ENCODE measurements around the gene SEPTIN7. TPM values are rescaled to one million over a fixed set of nuclear protein-coding genes. Genes with fewer than 3 reads are reported as not detected.
A peak's percentile ranks its signal among the peaks of the same experiment; 100 is the strongest.

Gene SEPTIN7
- total RNA-seq, 1 experiment from 2014 or later: 121 TPM

DNA sequence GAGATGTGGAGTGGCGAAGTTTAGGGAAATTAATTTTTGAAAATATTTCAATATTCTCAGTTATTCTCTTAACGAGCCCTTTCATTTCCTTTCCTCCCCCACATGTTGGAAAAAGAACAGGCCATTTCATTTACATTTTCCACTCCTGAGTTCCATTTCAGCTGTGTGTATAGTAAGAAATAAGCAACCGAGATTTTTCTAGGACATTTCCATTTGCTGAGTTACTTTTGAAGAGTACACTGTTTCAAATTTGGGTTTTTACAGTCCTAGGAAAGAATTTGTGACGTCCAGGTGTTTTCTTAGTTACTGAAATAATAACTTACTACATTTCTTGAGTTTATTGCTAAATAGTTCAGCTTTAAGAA, 1.2 kb downstream of the SEPTIN7 start:
- Histone ChIP-seq H3K4me3 (ENCODE audit: low read length) (peak overlapping the region; percentile 80), H3K4me1 (ENCODE audit: insufficient read depth, low read length) (peaks cover 20% of the 10 kb centered on the region), H3K79me2 (ENCODE audit: low read length) (peaks cover 66% of the 10 kb centered on the region), H4K20me1 (ENCODE audit: low read length) (peaks cover 34% of the 10 kb centered on the region), H3K9me2 (replicated peaks; ENCODE audit: low read length) (no peaks in the 10 kb centered on the region), H2AFZ (ENCODE audit: low read length) (peak overlapping the region; percentile 86), H3K27ac (ENCODE audit: low read length) (no peak overlapping the region; the same call in 1 of the 2 replicates), H3K9ac (ENCODE audit: low read length) (peak overlapping the region; percentile 95), H3K4me2 (ENCODE audit: low read length) (peak overlapping the region; percentile 97), H3K27me3 (ENCODE audit: low read length) (no peaks in the 10 kb centered on the region), H3F3A (ENCODE audit: low read length, unreplicated experiment) (no peaks in the 10 kb centered on the region), H3K9me3 (ENCODE audit: low read length) (no peaks in the 10 kb centered on the region), H3K36me3 (ENCODE audit: low read depth, low read length) (no peaks in the 10 kb centered on the region)
- ATAC-seq: no peak
- intact Hi-C loops (cut with micrococcal nuclease): loop anchor here (1.0 kb wide), 1 partner anchor 104 kb away; no protein-coding TSS in a partner anchor
- TF ChIP-seq EZH2 (IDR thresholded peaks at IDR 0.05; ENCODE audit: low read length, unreplicated experiment) (no peak), EZH2phosphoT487 (IDR thresholded peaks at IDR 0.05; ENCODE audit: borderline replicate concordance, low read length) (no peak)
- TF ChIP-seq, protein P1, sequence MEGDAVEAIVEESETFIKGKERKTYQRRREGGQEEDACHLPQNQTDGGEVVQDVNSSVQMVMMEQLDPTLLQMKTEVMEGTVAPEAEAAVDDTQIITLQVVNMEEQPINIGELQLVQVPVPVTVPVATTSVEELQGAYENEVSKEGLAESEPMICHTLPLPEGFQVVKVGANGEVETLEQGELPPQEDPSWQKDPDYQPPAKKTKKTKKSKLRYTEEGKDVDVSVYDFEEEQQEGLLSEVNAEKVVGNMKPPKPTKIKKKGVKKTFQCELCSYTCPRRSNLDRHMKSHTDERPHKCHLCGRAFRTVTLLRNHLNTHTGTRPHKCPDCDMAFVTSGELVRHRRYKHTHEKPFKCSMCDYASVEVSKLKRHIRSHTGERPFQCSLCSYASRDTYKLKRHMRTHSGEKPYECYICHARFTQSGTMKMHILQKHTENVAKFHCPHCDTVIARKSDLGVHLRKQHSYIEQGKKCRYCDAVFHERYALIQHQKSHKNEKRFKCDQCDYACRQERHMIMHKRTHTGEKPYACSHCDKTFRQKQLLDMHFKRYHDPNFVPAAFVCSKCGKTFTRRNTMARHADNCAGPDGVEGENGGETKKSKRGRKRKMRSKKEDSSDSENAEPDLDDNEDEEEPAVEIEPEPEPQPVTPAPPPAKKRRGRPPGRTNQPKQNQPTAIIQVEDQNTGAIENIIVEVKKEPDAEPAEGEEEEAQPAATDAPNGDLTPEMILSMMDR (conservative IDR thresholded peaks at IDR 0.05; ENCODE audit: low read depth, low read length): no peak
- ChIA-PET CTCF (no interaction called here), POLR2A (ENCODE audit: unreplicated experiment) (interaction anchor here (0.6 kb wide), 1 partner anchor 640 kb away, joined by 3 read pairs; no protein-coding TSS in a partner anchor)
- DNase-seq: no peak
- TSS peak; percentile 53 for BruUV-seq (replicated peaks)

DNA sequence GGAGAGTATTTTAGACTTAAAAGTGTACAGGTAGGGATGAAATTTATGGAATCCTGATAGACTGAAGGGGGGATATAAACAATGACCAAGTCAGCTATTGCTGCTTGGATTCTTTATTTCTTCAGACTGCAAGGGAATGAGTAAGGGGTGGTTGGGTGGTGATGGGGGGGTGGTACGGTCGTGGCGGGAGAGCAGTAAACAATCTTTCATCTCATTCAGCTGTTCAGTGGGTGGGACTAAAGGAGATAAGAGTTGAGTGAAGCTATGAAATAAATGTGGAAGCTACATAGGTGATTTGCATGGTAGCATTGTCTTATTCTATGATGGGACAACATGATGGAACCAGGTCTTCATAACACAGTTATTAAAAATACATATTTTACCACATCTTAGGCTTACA, 1.8 kb downstream of the SEPTIN7 start:
- Histone ChIP-seq H4K20me1 (ENCODE audit: low read length) (peaks cover 34% of the 10 kb centered on the region), H3K79me2 (ENCODE audit: low read length) (peaks cover 72% of the 10 kb centered on the region), H3K9me2 (replicated peaks; ENCODE audit: low read length) (no peaks in the 10 kb centered on the region), H3K4me2 (ENCODE audit: low read length) (peak overlapping the region; percentile 97), H3K27ac (ENCODE audit: low read length) (no peak overlapping the region), H3K4me3 (ENCODE audit: low read length) (peak overlapping the region; percentile 80), H3F3A (ENCODE audit: low read length, unreplicated experiment) (no peaks in the 10 kb centered on the region), H3K9me3 (ENCODE audit: low read length) (no peaks in the 10 kb centered on the region), H3K4me1 (ENCODE audit: insufficient read depth, low read length) (peaks cover 20% of the 10 kb centered on the region), H3K36me3 (ENCODE audit: low read depth, low read length) (no peaks in the 10 kb centered on the region), H2AFZ (ENCODE audit: low read length) (no peak overlapping the region), H3K27me3 (ENCODE audit: low read length) (no peaks in the 10 kb centered on the region), H3K9ac (ENCODE audit: low read length) (peak overlapping the region; percentile 95)
- DNase-seq (no peak), ATAC-seq (no peak)
- POLR2A ChIA-PET (ENCODE audit: unreplicated experiment): interaction anchor here (0.6 kb wide), 2 partner anchors 38 to 639 kb away, joined by 3 to 6 read pairs; no protein-coding TSS in a partner anchor
- CTCF ChIA-PET: no interaction called here
- intact Hi-C loops (cut with micrococcal nuclease): loop anchor here (1.0 kb wide), 1 partner anchor 104 kb away; no protein-coding TSS in a partner anchor
- BruUV-seq (replicated peaks): no TSS peak
- TF ChIP-seq, protein P1 (conservative IDR thresholded peaks at IDR 0.05; ENCODE audit: low read depth, low read length): no peak
- TF ChIP-seq EZH2phosphoT487 (IDR thresholded peaks at IDR 0.05; ENCODE audit: borderline replicate concordance, low read length): no peak
- no peak for TF ChIP-seq EZH2 (IDR thresholded peaks at IDR 0.05; ENCODE audit: low read length, unreplicated experiment)

DNA sequence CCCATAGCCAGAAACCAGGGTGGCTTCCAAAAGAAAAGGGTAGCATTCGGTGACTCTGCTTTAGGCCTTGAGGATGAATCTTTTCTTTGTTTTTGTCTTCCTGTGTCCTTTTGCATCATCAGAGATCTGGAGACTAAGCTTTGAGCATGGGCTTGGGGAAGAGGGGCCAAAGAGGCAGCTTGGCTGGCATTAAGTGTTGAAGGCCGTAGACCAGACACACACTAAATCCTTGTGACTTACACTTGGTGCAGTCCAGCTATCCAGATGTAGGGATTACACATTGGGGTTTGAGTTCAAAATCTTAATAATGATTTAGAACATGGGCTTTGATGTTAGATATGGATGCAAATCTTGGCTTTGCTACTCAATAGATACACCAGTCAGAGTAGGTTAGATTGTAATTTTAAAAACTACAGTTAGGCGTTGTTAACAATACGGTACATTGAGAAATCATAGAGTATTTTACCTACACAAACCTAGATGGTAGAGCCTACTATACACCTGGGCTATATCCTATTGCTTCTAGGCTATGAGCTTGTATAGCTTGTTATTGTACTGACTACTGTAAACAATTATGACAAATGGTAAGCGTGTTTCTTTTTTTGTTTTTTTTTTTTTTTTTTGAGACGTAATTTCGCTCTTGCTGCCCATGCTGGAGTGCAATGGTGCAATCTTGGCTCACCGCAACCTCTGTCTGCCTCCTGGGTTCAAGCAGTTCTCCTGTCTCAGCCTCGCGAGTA, 3.5 kb downstream of the SEPTIN7 start:
- ChIA-PET CTCF (interaction anchor here (0.7 kb wide), 1 partner anchor 28 kb away, joined by 10 read pairs; no protein-coding TSS in a partner anchor), POLR2A (ENCODE audit: unreplicated experiment) (no interaction called here)
- intact Hi-C loops (cut with micrococcal nuclease): no loop called here
- Histone ChIP-seq H3K9me2 (replicated peaks; ENCODE audit: low read length) (no peaks in the 10 kb centered on the region), H4K20me1 (ENCODE audit: low read length) (peaks cover 41% of the 10 kb centered on the region), H3K27ac (ENCODE audit: low read length) (no peak overlapping the region), H3K36me3 (ENCODE audit: low read depth, low read length) (no peaks in the 10 kb centered on the region), H3F3A (ENCODE audit: low read length, unreplicated experiment) (no peaks in the 10 kb centered on the region), H3K79me2 (ENCODE audit: low read length) (peaks cover 89% of the 10 kb centered on the region), H3K27me3 (ENCODE audit: low read length) (no peaks in the 10 kb centered on the region), H3K4me1 (ENCODE audit: insufficient read depth, low read length) (peaks cover 26% of the 10 kb centered on the region), H3K9ac (ENCODE audit: low read length) (no peak overlapping the region), H3K4me2 (ENCODE audit: low read length) (no peak overlapping the region), H3K9me3 (ENCODE audit: low read length) (no peaks in the 10 kb centered on the region), H3K4me3 (ENCODE audit: low read length) (no peak overlapping the region), H2AFZ (ENCODE audit: low read length) (no peak overlapping the region)
- ATAC-seq: no peak
- DNase-seq: no peak
- BruUV-seq (replicated peaks): no TSS peak
- TF ChIP-seq EZH2 (IDR thresholded peaks at IDR 0.05; ENCODE audit: low read length, unreplicated experiment): no peak
- no peak for TF ChIP-seq EZH2phosphoT487 (IDR thresholded peaks at IDR 0.05; ENCODE audit: borderline replicate concordance, low read length)
- TF ChIP-seq, protein P1 (conservative IDR thresholded peaks at IDR 0.05; ENCODE audit: low read depth, low read length): no peak

Measured in PC-3 (cell line).